Smooth muscle cell (in vitro differentiated cells): ENCODE data around the gene OSBPL9. TPM values are rescaled to one million over a fixed set of nuclear protein-coding genes. Genes with fewer than 3 reads are reported as not detected.

Source experiments
- DNase-seq: peaks from one replicate; lab custom pipeline; 2025; ENCODE audit not compliant: unreplicated experiment; lab: John Stamatoyannopoulos, UW
- H2AFZ ChIP-seq: fragments of 200-600 bp; sonication (generic); 2 replicates; pipeline ENCODE4 v1.6.0; 2016; ENCODE audit warnings: antibody characterized with exemption, low read depth, mild to moderate bottlenecking
- H3F3A ChIP-seq: fragments of 200-600 bp; sonication (generic); 2 replicates; pipeline ENCODE4 v1.6.0; 2017; ENCODE audit warnings: antibody characterized with exemption, low read depth
- H3K27ac ChIP-seq: fragments of 200-600 bp; sonication (generic); 2 replicates; pipeline ENCODE4 v1.5.1; 2016; ENCODE audit warnings: low read depth, mild to moderate bottlenecking
- H3K27me3 ChIP-seq: fragments of 200-600 bp; sonication (generic); 2 replicates; pipeline ENCODE4 v1.6.1; 2016; ENCODE audit warnings: low read depth, mild to moderate bottlenecking
- H3K36me3 ChIP-seq: fragments of 200-600 bp; sonication (generic); 2 replicates; pipeline ENCODE4 v1.5.1; 2016; ENCODE audit warnings: low read depth
- H3K4me1 ChIP-seq: fragments of 200-600 bp; sonication (generic); 2 replicates; pipeline ENCODE4 v1.5.1; 2016; ENCODE audit warnings: low read depth
- H3K4me2 ChIP-seq: fragments of 200-600 bp; sonication (generic); 2 replicates; pipeline ENCODE4 v1.6.0; 2016; ENCODE audit warnings: mild to moderate bottlenecking
- H3K4me3 ChIP-seq: fragments of 200-600 bp; sonication (generic); 2 replicates; pipeline ENCODE4 v1.5.1; 2016; ENCODE audit warnings: mild to moderate bottlenecking
- H3K79me2 ChIP-seq: fragments of 200-600 bp; sonication (generic); 2 replicates; pipeline ENCODE4 v1.6.0; 2016; ENCODE audit warnings: low read depth, mild to moderate bottlenecking
- H3K9ac ChIP-seq: fragments of 200-600 bp; sonication (generic); 2 replicates; pipeline ENCODE4 v1.6.0; 2016; ENCODE audit warnings: low read depth
- H3K9me3 ChIP-seq: fragments of 200-600 bp; sonication (generic); replicated peaks from 2 replicates; pipeline ENCODE4 v1.5.1; 2016; ENCODE audit warnings: low read depth
- H4K20me1 ChIP-seq: fragments of 200-600 bp; sonication (generic); 2 replicates; pipeline ENCODE4 v1.6.0; 2016; ENCODE audit warnings: low read depth
- WGBS: methylation state at CpG from one replicate; pipeline ENCODE4 v1.1.7; 2016; ENCODE audit warnings: low lambda C conversion rate; 5-methylcytosine and 5-hydroxymethylcytosine counted together
- polyA plus RNA-seq: library from polyadenylated mRNA; unstranded; fragments of >200 nt; fragmentation: Nextera tagmentation; extraction: Ambion mirVana; gene quantifications from 2 replicates; pipeline ENCODE4 v1.2.1, GENCODE V29; 2016
- total RNA-seq: library from RNA; depleted of rRNA; stranded (reverse); fragments of >200 nt; gene quantifications from 2 replicates; pipeline ENCODE4 v1.2.3, GENCODE V29; 2014
- TF ChIP-seq, protein P1 (sequence below): fragments of 200-600 bp; sonication (generic); IDR thresholded peaks from 2 replicates; pipeline ENCODE4 v1.5.1; 2017; ENCODE audit warnings: borderline replicate concordance, mild to moderate bottlenecking, antibody characterized with exemption; ENCODE audit not compliant: insufficient read depth, poor library complexity, severe bottlenecking

The OSBPL9 gene
- total and polyA plus RNA-seq, 2 experiments from 2014 or later: 66.7 to 112 TPM

GRCh38 chr1:51569284-51570062 is 47.4 kb upstream of the OSBPL9 start:
- no peaks in the 10 kb centered on the region for H3K4me1 ChIP-seq
- peak overlapping the region; percentile 67 for H3K27ac ChIP-seq
- H3K27me3 ChIP-seq: no peaks in the 10 kb centered on the region
- H3K4me2 ChIP-seq: no peak overlapping the region
- no peaks in the 10 kb centered on the region for H3K36me3 ChIP-seq
- DNase-seq: no peak
- H3K9me3 ChIP-seq: no peaks in the 10 kb centered on the region
- no peaks in the 10 kb centered on the region for H3K79me2 ChIP-seq
- TF ChIP-seq, protein P1, sequence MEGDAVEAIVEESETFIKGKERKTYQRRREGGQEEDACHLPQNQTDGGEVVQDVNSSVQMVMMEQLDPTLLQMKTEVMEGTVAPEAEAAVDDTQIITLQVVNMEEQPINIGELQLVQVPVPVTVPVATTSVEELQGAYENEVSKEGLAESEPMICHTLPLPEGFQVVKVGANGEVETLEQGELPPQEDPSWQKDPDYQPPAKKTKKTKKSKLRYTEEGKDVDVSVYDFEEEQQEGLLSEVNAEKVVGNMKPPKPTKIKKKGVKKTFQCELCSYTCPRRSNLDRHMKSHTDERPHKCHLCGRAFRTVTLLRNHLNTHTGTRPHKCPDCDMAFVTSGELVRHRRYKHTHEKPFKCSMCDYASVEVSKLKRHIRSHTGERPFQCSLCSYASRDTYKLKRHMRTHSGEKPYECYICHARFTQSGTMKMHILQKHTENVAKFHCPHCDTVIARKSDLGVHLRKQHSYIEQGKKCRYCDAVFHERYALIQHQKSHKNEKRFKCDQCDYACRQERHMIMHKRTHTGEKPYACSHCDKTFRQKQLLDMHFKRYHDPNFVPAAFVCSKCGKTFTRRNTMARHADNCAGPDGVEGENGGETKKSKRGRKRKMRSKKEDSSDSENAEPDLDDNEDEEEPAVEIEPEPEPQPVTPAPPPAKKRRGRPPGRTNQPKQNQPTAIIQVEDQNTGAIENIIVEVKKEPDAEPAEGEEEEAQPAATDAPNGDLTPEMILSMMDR: no peak
- H3K4me3 ChIP-seq: no peak overlapping the region
- peak overlapping the region; percentile 16 for H3K9ac ChIP-seq
- H3F3A ChIP-seq: no peaks in the 10 kb centered on the region
- no peak overlapping the region for H2AFZ ChIP-seq
- 48% methylated on average over 4 of the region's 4 CpGs for WGBS
- no peaks in the 10 kb centered on the region for H4K20me1 ChIP-seq

DNA sequence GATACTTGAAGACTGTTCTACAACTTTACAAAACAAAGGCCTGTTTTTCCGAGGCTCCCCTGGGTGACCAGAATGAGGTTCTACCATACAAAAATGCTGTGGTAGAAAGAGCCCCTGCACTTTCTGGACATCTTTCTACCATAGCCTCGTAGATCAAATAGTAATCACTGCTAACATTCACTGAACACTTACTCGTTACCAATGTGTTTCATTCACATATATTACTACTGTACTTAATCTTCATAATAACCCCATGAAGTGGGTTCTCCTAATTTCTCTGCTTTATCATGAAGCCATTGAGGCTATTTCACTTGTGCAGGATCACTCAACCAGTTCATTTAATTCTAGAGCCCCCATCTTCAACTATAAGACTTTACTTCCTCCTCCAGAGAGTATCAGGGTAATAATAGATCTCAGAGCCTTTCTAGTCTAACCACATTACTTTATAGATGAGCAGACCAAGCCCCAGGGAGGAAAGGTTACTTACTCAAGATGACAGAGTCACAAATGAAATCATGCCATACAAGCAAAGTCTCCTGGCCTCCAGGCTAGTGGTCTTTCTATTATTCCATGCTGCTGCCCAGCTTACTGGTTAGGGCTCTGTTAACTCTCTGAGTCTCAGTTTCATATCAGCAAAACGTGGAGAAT is 46.7 kb upstream of the OSBPL9 start:
- H3K27ac ChIP-seq: peak overlapping the region; percentile 67
- H3K9me3 ChIP-seq: no peaks in the 10 kb centered on the region
- 50% methylated on average over 4 of the region's 4 CpGs for WGBS
- no peaks in the 10 kb centered on the region for H3F3A ChIP-seq
- H3K9ac ChIP-seq: no peak overlapping the region
- no peaks in the 10 kb centered on the region for H4K20me1 ChIP-seq
- H3K4me2 ChIP-seq: no peak overlapping the region
- no peaks in the 10 kb centered on the region for H3K27me3 ChIP-seq
- no peaks in the 10 kb centered on the region for H3K79me2 ChIP-seq
- no peaks in the 10 kb centered on the region for H3K4me1 ChIP-seq
- H3K36me3 ChIP-seq: no peaks in the 10 kb centered on the region
- DNase-seq: no peak
- TF ChIP-seq, protein P1: no peak
- no peak overlapping the region for H3K4me3 ChIP-seq
- H2AFZ ChIP-seq: no peak overlapping the region

GRCh38 chr1:51572365-51572764 is 44.5 kb upstream of the OSBPL9 start:
- WGBS: 87% methylated on average over 4 of the region's 4 CpGs
- Histone ChIP-seq H3K4me1 (no peaks in the 10 kb centered on the region), H3K9me3 (no peaks in the 10 kb centered on the region), H3K27ac (no peak overlapping the region), H2AFZ (no peak overlapping the region), H3K4me2 (no peak overlapping the region), H3K27me3 (no peaks in the 10 kb centered on the region), H3K9ac (no peak overlapping the region), H3K4me3 (no peak overlapping the region), H4K20me1 (no peaks in the 10 kb centered on the region), H3F3A (no peaks in the 10 kb centered on the region), H3K79me2 (no peaks in the 10 kb centered on the region), H3K36me3 (no peaks in the 10 kb centered on the region)
- TF ChIP-seq, protein P1: no peak
- no peak for DNase-seq
